Thymus (tissue), 14 donors: ENCODE results near the gene TAPBPL. TPM values are rescaled to one million over a fixed set of nuclear protein-coding genes. Genes with fewer than 3 reads are reported as not detected.

Experiments
- DNase-seq, 9 donors: peaks; one replicate each; pipeline ENCODE4 v3.0.0-alpha.2; 2013; ENCODE audit warnings: low spot score in 9 of 9, low read depth in 6 of 9, missing footprints in 1 of 9
- H3K27ac ChIP-seq, 2 donors: one replicate each; pipeline ENCODE4 v1.5.1; 2013; ENCODE audit warnings: control low read depth in 1 of 2, low read depth in 1 of 2, low read length in 1 of 2, mild to moderate bottlenecking in 1 of 2, moderate library complexity in 1 of 2
- H3K27me3 ChIP-seq, 2 donors: one replicate each; pipeline ENCODE4 v1.5.1; 2013; ENCODE audit warnings: low read length in 1 of 2; ENCODE audit not compliant: control insufficient read depth in 2 of 2, insufficient read depth in 1 of 2
- H3K36me3 ChIP-seq, 2 donors: one replicate each; pipeline ENCODE4 v1.5.1; 2013; ENCODE audit warnings: low read length in 1 of 2, mild to moderate bottlenecking in 1 of 2, moderate library complexity in 1 of 2; ENCODE audit not compliant: control insufficient read depth in 2 of 2, insufficient read depth in 2 of 2
- H3K4me1 ChIP-seq, 2 donors: one replicate each; pipeline ENCODE4 v1.5.1; 2013; ENCODE audit warnings: low read length in 2 of 2; ENCODE audit not compliant: control insufficient read depth in 2 of 2, insufficient read depth in 2 of 2
- H3K4me3 ChIP-seq, 2 donors: one replicate each; pipeline ENCODE4 v1.5.1; 2013; ENCODE audit warnings: low read length in 2 of 2, control low read depth in 1 of 2, mild to moderate bottlenecking in 1 of 2
- H3K9me3 ChIP-seq, 2 donors: one replicate each; pipeline ENCODE4 v1.5.1; 2013; ENCODE audit warnings: low read length in 1 of 2, mild to moderate bottlenecking in 1 of 2; ENCODE audit not compliant: control insufficient read depth in 2 of 2, insufficient read depth in 1 of 2
- WGBS: extraction: QIAGEN DNeasy Blood & Tissue Kit; methylation state at CpG from one replicate; pipeline ENCODE4 v1.1.7; 2013; 5-methylcytosine and 5-hydroxymethylcytosine counted together
- long read RNA-seq, 10 donors: transcript quantifications; one replicate each; lab custom pipeline, GENCODE V29; 2026
- polyA plus RNA-seq: library from polyadenylated mRNA; stranded (reverse); fragments of 200-250 nt; gene quantifications from one replicate; pipeline ENCODE4 v1.2.3, GENCODE V29; 2013
- total RNA-seq: library from RNA; stranded (reverse); fragments of 120-200 nt; gene quantifications from one replicate; pipeline ENCODE4 v1.2.4, GENCODE V29; 2013
- donor health status: healthy.

The TAPBPL gene
- total RNA-seq (60.6 TPM), polyA plus RNA-seq (28.6 TPM)
- long read RNA-seq, donor 1, partial matches to known transcripts, result 5 of 7 reads
- long read RNA-seq, donor 1, other reads (novel, unspliced or antisense), result 0 of 7 reads
- long read RNA-seq, donor 2, result 0 reads
- long read RNA-seq, donor 3, transcript TAPBPL-201 (7 exons, 1,741 nt), result major isoform, 12 of 39 reads
- long read RNA-seq, donor 3, transcript TAPBPL-206 (2 exons, 621 nt), result minor isoform, 8 of 39 reads
- long read RNA-seq, donor 3, partial matches to known transcripts, result 17 of 39 reads
- long read RNA-seq, donor 3, other reads (novel, unspliced or antisense), result 0 of 39 reads
- long read RNA-seq, donor 4, partial matches to known transcripts, result 0 of 6 reads
- long read RNA-seq, donor 4, other reads (novel, unspliced or antisense), result 0 of 6 reads
- long read RNA-seq, donor 5, transcript TAPBPL-206 (2 exons, 621 nt), result minor isoform, 5 of 35 reads
- long read RNA-seq, donor 5, transcript TAPBPL-201 (7 exons, 1,741 nt), result major isoform, 6 of 35 reads
- long read RNA-seq, donor 5, partial matches to known transcripts, result 24 of 35 reads
- long read RNA-seq, donor 5, other reads (novel, unspliced or antisense), result 0 of 35 reads
- long read RNA-seq, donor 6, transcript TAPBPL-206 (2 exons, 621 nt), result major isoform, 6 of 58 reads
- long read RNA-seq, donor 6, transcript TAPBPL-201 (7 exons, 1,741 nt), result major isoform, 6 of 58 reads
- long read RNA-seq, donor 6, partial matches to known transcripts, result 46 of 58 reads
- long read RNA-seq, donor 6, other reads (novel, unspliced or antisense), result 0 of 58 reads
- long read RNA-seq, donor 7, transcript TAPBPL-201 (7 exons, 1,741 nt), result major isoform, 6 of 42 reads
- long read RNA-seq, donor 7, partial matches to known transcripts, result 32 of 42 reads
- long read RNA-seq, donor 7, other reads (novel, unspliced or antisense), result 0 of 42 reads
- long read RNA-seq, donor 8, partial matches to known transcripts, result 0 of 3 reads
- long read RNA-seq, donor 8, other reads (novel, unspliced or antisense), result 0 of 3 reads
- long read RNA-seq, donor 9, transcript TAPBPL-201 (7 exons, 1,741 nt), result major isoform, 6 of 6 reads
- long read RNA-seq, donor 9, partial matches to known transcripts, result 0 of 6 reads
- long read RNA-seq, donor 9, other reads (novel, unspliced or antisense), result 0 of 6 reads
- long read RNA-seq, donor 10, partial matches to known transcripts, result 0 of 5 reads
- long read RNA-seq, donor 10, other reads (novel, unspliced or antisense), result 0 of 5 reads

- Histone ChIP-seq H3K36me3 (peaks cover 15 to 46% of the 10 kb centered on the region in 2 donors), H3K27me3 (no peaks in the 10 kb centered on the region), H3K4me3 (peak within 1 kb of the TSS; percentile 70 to 99), H3K27ac (peak within 1 kb of the TSS; percentile 96 to 100), H3K9me3 (peaks cover 0 to 7% of the 10 kb centered on the region in 2 donors), H3K4me1 (peaks cover 23 to 63% of the 10 kb centered on the region in 2 donors)
- WGBS, result under 1% methylated on average over 27 of the region's 27 CpGs
- peak in 6 of 9 donors; percentile 72 to 95 (median 84) for DNase-seq
Observed at GRCh38 chr12:6451348-6452244, at the start of gene TAPBPL. TAPBPL (plus strand) TSS chr12:6452042; CDS start chr12:6452249, 207 bp downstream.

GRCh38 chr12:6404390-6404789, 47.5 kb upstream of the TAPBPL start:
- H3K4me1 ChIP-seq, result no peaks in the 10 kb centered on the region
- H3K9me3 ChIP-seq, result no peaks in the 10 kb centered on the region
- no peak overlapping the region for H3K27ac ChIP-seq
- 98% methylated on average over 5 of the region's 5 CpGs for WGBS
- H3K4me3 ChIP-seq, result no peak overlapping the region
- DNase-seq, result no peak
- H3K27me3 ChIP-seq, result no peaks in the 10 kb centered on the region
- no peaks in the 10 kb centered on the region for H3K36me3 ChIP-seq

- Histone ChIP-seq H3K4me3 (no peak overlapping the region), H3K4me1 (no peaks in the 10 kb centered on the region), H3K27ac (no peak overlapping the region), H3K9me3 (no peaks in the 10 kb centered on the region), H3K27me3 (no peaks in the 10 kb centered on the region), H3K36me3 (no peaks in the 10 kb centered on the region)
- DNase-seq, result no peak
- 92% methylated on average over 6 of the region's 6 CpGs for WGBS
Observed at GRCh38 chr12:6405963-6406362, 45.9 kb upstream of the TAPBPL start.

- WGBS, result 98% methylated on average over 10 of the region's 10 CpGs
- no peak overlapping the region for H3K27ac ChIP-seq
Observed at GRCh38 chr12:6407236-6407954, 44.4 kb upstream of the TAPBPL start.

GRCh38 chr12:6416596-6416995, 35.2 kb upstream of the TAPBPL start:
- H3K27me3 ChIP-seq, result no peaks in the 10 kb centered on the region
- H3K27ac ChIP-seq, result no peak overlapping the region
- H3K9me3 ChIP-seq, result no peaks in the 10 kb centered on the region
- H3K4me1 ChIP-seq, result no peaks in the 10 kb centered on the region
- H3K4me3 ChIP-seq, result no peak overlapping the region
- H3K36me3 ChIP-seq, result no peaks in the 10 kb centered on the region
- 52% methylated on average over 3 of the region's 3 CpGs for WGBS
- DNase-seq, result no peak

More at GRCh38 chr12:6407236-6407954, 44.4 kb upstream of the TAPBPL start:
- H3K9me3 ChIP-seq, result no peaks in the 10 kb centered on the region
- DNase-seq, result no peak
- no peaks in the 10 kb centered on the region for H3K4me1 ChIP-seq
- H3K36me3 ChIP-seq, result no peaks in the 10 kb centered on the region
- no peaks in the 10 kb centered on the region for H3K27me3 ChIP-seq
- no peak overlapping the region for H3K4me3 ChIP-seq

- no peak overlapping the region for H3K27ac ChIP-seq
- no peaks in the 10 kb centered on the region for H3K9me3 ChIP-seq
- no peaks in the 10 kb centered on the region for H3K27me3 ChIP-seq
- H3K36me3 ChIP-seq, result no peaks in the 10 kb centered on the region
- 95% methylated on average over 6 of the region's 6 CpGs for WGBS
- no peak overlapping the region for H3K4me3 ChIP-seq
- no peak for DNase-seq
- peaks cover 2 to 5% of the 10 kb centered on the region in 2 donors for H3K4me1 ChIP-seq
Observed at GRCh38 chr12:6418796-6419195, 33.0 kb upstream of the TAPBPL start.

GRCh38 chr12:6420364-6420763, 31.5 kb upstream of the TAPBPL start:
- DNase-seq, result no peak
- Histone ChIP-seq H3K36me3 (no peaks in the 10 kb centered on the region), H3K27ac (no peak overlapping the region), H3K9me3 (no peaks in the 10 kb centered on the region), H3K4me3 (no peak overlapping the region), H3K27me3 (no peaks in the 10 kb centered on the region), H3K4me1 (peaks cover 6 to 14% of the 10 kb centered on the region in 2 donors)
- WGBS, result 91% methylated on average over 4 of the region's 4 CpGs
